Duodenal mucosa (tissue), 2 donors: ENCODE results near the gene GSG1L2.

ENCODE experiments used
- H3K27ac ChIP-seq: one replicate; pipeline ENCODE4 v1.7.0; 2013; ENCODE audit warnings: low read depth, low read length
- H3K27me3 ChIP-seq, 2 donors: one replicate each; pipeline ENCODE4 v1.7.0; 2013; ENCODE audit warnings: low read length in 2 of 2, control low read depth in 1 of 2; ENCODE audit not compliant: insufficient read depth in 2 of 2, control insufficient read depth in 1 of 2
- H3K36me3 ChIP-seq, 2 donors: one replicate each; pipeline ENCODE4 v1.7.0; 2013; ENCODE audit warnings: low read length in 2 of 2, control low read depth in 1 of 2; ENCODE audit not compliant: insufficient read depth in 2 of 2, control insufficient read depth in 1 of 2
- H3K4me1 ChIP-seq, 2 donors: one replicate each; pipeline ENCODE4 v1.7.0; 2013; ENCODE audit warnings: low read length in 2 of 2, control low read depth in 1 of 2; ENCODE audit not compliant: insufficient read depth in 2 of 2, control insufficient read depth in 1 of 2
- H3K4me3 ChIP-seq, 2 donors: one replicate each; pipeline ENCODE4 v1.7.0; 2013; ENCODE audit warnings: low read length in 2 of 2, low read depth in 1 of 2
- H3K9ac ChIP-seq, 2 donors: one replicate each; pipeline ENCODE4 v1.7.0; 2013; ENCODE audit warnings: low read length in 2 of 2, low read depth in 1 of 2
- H3K9me3 ChIP-seq, 2 donors: one replicate each; pipeline ENCODE4 v1.7.0; 2013; ENCODE audit warnings: low read length in 2 of 2, control low read depth in 1 of 2; ENCODE audit not compliant: control insufficient read depth in 1 of 2

The GSG1L2 gene

GRCh38 chr17:9811086-9811485, 10.8 kb downstream of the GSG1L2 start:
- H3K9me3 ChIP-seq, result no peaks in the 10 kb centered on the region
- H3K9ac ChIP-seq, result no peak overlapping the region
- H3K27me3 ChIP-seq, result no peaks in the 10 kb centered on the region
- H3K36me3 ChIP-seq, result no peaks in the 10 kb centered on the region
- no peak overlapping the region for H3K27ac ChIP-seq
- H3K4me1 ChIP-seq, result no peaks in the 10 kb centered on the region
- H3K4me3 ChIP-seq, result no peak overlapping the region

GRCh38 chr17:9810100-9810949, 11.6 kb downstream of the GSG1L2 start:
- Histone ChIP-seq H3K36me3 (no peaks in the 10 kb centered on the region), H3K9me3 (no peaks in the 10 kb centered on the region), H3K4me3 (no peak overlapping the region), H3K9ac (no peak overlapping the region), H3K4me1 (no peaks in the 10 kb centered on the region), H3K27me3 (no peaks in the 10 kb centered on the region), H3K27ac (no peak overlapping the region)

GRCh38 chr17:9809409-9809808, 12.5 kb downstream of the GSG1L2 start:
- no peak overlapping the region for H3K27ac ChIP-seq
- H3K9ac ChIP-seq, result no peak overlapping the region
- H3K4me3 ChIP-seq, result no peak overlapping the region
- H3K9me3 ChIP-seq, result no peaks in the 10 kb centered on the region
- H3K36me3 ChIP-seq, result no peaks in the 10 kb centered on the region
- no peaks in the 10 kb centered on the region for H3K27me3 ChIP-seq
- no peaks in the 10 kb centered on the region for H3K4me1 ChIP-seq

GRCh38 chr17:9806699-9807098, 15.2 kb downstream of the GSG1L2 start:
- Histone ChIP-seq H3K9me3 (no peaks in the 10 kb centered on the region), H3K27ac (no peak overlapping the region), H3K4me3 (no peak overlapping the region), H3K27me3 (no peaks in the 10 kb centered on the region), H3K4me1 (no peaks in the 10 kb centered on the region), H3K36me3 (no peaks in the 10 kb centered on the region), H3K9ac (no peak overlapping the region)

- no peak overlapping the region for H3K4me3 ChIP-seq
- no peaks in the 10 kb centered on the region for H3K4me1 ChIP-seq
- H3K9me3 ChIP-seq, result no peaks in the 10 kb centered on the region
- no peak overlapping the region for H3K9ac ChIP-seq
- no peak overlapping the region for H3K27ac ChIP-seq
- H3K36me3 ChIP-seq, result no peaks in the 10 kb centered on the region
- no peaks in the 10 kb centered on the region for H3K27me3 ChIP-seq
These were observed 16.1 kb downstream of the GSG1L2 start for GRCh38 chr17:9805769-9806168.

- Histone ChIP-seq H3K4me3 (no peak overlapping the region), H3K27me3 (no peaks in the 10 kb centered on the region), H3K36me3 (no peaks in the 10 kb centered on the region), H3K9me3 (no peaks in the 10 kb centered on the region), H3K9ac (no peak overlapping the region), H3K4me1 (no peaks in the 10 kb centered on the region), H3K27ac (no peak overlapping the region)
These were observed 19.2 kb downstream of the GSG1L2 start for GRCh38 chr17:9802697-9803096.

GRCh38 chr17:9802294-9802693, 19.6 kb downstream of the GSG1L2 start:
- no peaks in the 10 kb centered on the region for H3K9me3 ChIP-seq
- no peak overlapping the region for H3K27ac ChIP-seq

GRCh38 chr17:9801505-9801904, 20.4 kb downstream of the GSG1L2 start:
- no peaks in the 10 kb centered on the region for H3K36me3 ChIP-seq
- H3K4me1 ChIP-seq, result no peaks in the 10 kb centered on the region
- H3K27ac ChIP-seq, result no peak overlapping the region
- no peak overlapping the region for H3K4me3 ChIP-seq
- no peak overlapping the region for H3K9ac ChIP-seq
- H3K9me3 ChIP-seq, result no peaks in the 10 kb centered on the region
- no peaks in the 10 kb centered on the region for H3K27me3 ChIP-seq

More at GRCh38 chr17:9802294-9802693, 19.6 kb downstream of the GSG1L2 start:
- H3K4me1 ChIP-seq, result no peaks in the 10 kb centered on the region
- no peaks in the 10 kb centered on the region for H3K36me3 ChIP-seq
- H3K27me3 ChIP-seq, result no peaks in the 10 kb centered on the region
- H3K4me3 ChIP-seq, result no peak overlapping the region
- H3K9ac ChIP-seq, result no peak overlapping the region

GRCh38 chr17:9798724-9799123, 23.2 kb downstream of the GSG1L2 start:
- no peaks in the 10 kb centered on the region for H3K9me3 ChIP-seq
- no peaks in the 10 kb centered on the region for H3K36me3 ChIP-seq
- H3K4me1 ChIP-seq, result no peaks in the 10 kb centered on the region
- no peak overlapping the region for H3K4me3 ChIP-seq
- no peak overlapping the region for H3K27ac ChIP-seq
- H3K9ac ChIP-seq, result no peak overlapping the region
- H3K27me3 ChIP-seq, result no peaks in the 10 kb centered on the region

- Histone ChIP-seq H3K27ac (no peak overlapping the region), H3K4me3 (no peak overlapping the region), H3K27me3 (no peaks in the 10 kb centered on the region), H3K9ac (no peak overlapping the region), H3K9me3 (no peaks in the 10 kb centered on the region), H3K4me1 (no peaks in the 10 kb centered on the region), H3K36me3 (no peaks in the 10 kb centered on the region)
These were observed 23.9 kb downstream of the GSG1L2 start for GRCh38 chr17:9798008-9798407.
